ENCODE measurements around the gene ZG16B.

DNA sequence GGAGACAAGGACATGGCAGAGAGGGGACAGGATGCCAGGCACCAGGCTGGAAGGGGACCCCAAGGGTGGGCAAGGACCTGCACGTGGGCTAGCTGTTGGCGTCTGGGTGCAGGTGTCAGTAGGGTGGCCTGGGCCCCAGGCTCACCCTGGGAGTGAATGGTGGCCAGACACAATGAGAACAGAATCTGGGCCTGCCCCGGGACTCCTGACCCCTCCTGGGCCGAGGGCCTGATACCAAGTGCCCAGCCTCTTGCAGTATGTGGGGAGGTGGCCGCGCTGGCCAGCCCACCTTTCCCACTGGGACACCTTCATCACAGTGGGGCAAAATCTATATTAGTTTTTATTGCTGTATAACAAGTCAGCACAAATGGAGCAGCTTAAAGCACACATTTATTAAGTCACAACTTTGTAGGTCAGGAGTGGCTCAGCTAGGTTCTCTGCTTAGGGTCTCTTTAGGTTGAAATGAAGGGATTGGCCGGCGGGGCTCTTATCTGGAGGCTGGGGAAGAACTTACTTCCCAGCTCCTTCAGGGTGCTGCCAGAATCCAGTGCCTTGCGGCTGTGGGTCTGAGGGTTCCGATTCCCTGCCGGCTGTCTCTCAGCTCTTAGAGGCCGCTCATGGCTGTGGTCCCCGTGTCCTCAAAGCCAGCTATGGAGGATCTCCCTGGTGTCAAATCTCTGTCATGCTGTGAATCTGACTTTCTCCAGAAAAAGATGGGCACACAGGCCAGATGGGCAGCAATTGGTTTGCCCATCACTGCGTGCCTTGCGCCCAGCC is 46.3 kb upstream of the ZG16B start:
- TF ChIP-seq MYC (IDR thresholded peaks at IDR 0.05; ENCODE audit: low read depth, low read length) = no peak
- TF ChIP-seq, protein P1, sequence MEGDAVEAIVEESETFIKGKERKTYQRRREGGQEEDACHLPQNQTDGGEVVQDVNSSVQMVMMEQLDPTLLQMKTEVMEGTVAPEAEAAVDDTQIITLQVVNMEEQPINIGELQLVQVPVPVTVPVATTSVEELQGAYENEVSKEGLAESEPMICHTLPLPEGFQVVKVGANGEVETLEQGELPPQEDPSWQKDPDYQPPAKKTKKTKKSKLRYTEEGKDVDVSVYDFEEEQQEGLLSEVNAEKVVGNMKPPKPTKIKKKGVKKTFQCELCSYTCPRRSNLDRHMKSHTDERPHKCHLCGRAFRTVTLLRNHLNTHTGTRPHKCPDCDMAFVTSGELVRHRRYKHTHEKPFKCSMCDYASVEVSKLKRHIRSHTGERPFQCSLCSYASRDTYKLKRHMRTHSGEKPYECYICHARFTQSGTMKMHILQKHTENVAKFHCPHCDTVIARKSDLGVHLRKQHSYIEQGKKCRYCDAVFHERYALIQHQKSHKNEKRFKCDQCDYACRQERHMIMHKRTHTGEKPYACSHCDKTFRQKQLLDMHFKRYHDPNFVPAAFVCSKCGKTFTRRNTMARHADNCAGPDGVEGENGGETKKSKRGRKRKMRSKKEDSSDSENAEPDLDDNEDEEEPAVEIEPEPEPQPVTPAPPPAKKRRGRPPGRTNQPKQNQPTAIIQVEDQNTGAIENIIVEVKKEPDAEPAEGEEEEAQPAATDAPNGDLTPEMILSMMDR (IDR thresholded peaks at IDR 0.05; ENCODE audit: low read depth, low read length) = no peak
